Loucy (cell line): ENCODE data around the gene ARHGAP27.

Experiments
- H2AFZ ChIP-seq: fragments of 200-600 bp; sonication (generic); 2 replicates; pipeline ENCODE4 v1.6.0; 2016; ENCODE audit warnings: antibody characterized with exemption, mild to moderate bottlenecking, low read length, moderate library complexity
- H3F3A ChIP-seq: fragments of 200-600 bp; 2 replicates; pipeline ENCODE4 v1.6.0; 2016; ENCODE audit warnings: antibody characterized with exemption, low read depth, mild to moderate bottlenecking
- H3K27me3 ChIP-seq: fragments of 200-600 bp; sonication (generic); 2 replicates; pipeline ENCODE4 v1.6.1; 2014; ENCODE audit warnings: low read length, mild to moderate bottlenecking; ENCODE audit not compliant: insufficient read depth, poor library complexity, severe bottlenecking
- H3K36me3 ChIP-seq: fragments of 200-600 bp; sonication (generic); 2 replicates; pipeline ENCODE4 v1.6.1; 2016; ENCODE audit warnings: low read length; ENCODE audit not compliant: insufficient read depth
- H3K4me1 ChIP-seq: fragments of 200-600 bp; sonication (generic); 2 replicates; pipeline ENCODE4 v1.5.1; 2014; ENCODE audit warnings: low read length, mild to moderate bottlenecking; ENCODE audit not compliant: insufficient read depth, poor library complexity, severe bottlenecking
- H3K4me2 ChIP-seq: fragments of 200-600 bp; sonication (generic); 2 replicates; pipeline ENCODE4 v1.6.0; 2014; ENCODE audit warnings: antibody characterized with exemption, low read length, low read depth, mild to moderate bottlenecking; ENCODE audit not compliant: poor library complexity, severe bottlenecking
- H3K4me3 ChIP-seq: fragments of 200-600 bp; sonication (generic); 2 replicates; pipeline ENCODE4 v1.5.1; 2014; ENCODE audit warnings: low read length, mild to moderate bottlenecking, mixed read lengths; ENCODE audit not compliant: poor library complexity, severe bottlenecking
- H3K79me2 ChIP-seq: fragments of 200-600 bp; sonication (generic); 2 replicates; pipeline ENCODE4 v1.6.1; 2014; ENCODE audit warnings: low read length; ENCODE audit not compliant: insufficient read depth
- H3K9ac ChIP-seq: fragments of 200-600 bp; sonication (generic); 2 replicates; pipeline ENCODE4 v1.6.0; 2014; ENCODE audit warnings: mild to moderate bottlenecking, low read depth, low read length, moderate library complexity; ENCODE audit not compliant: poor library complexity, severe bottlenecking
- H3K9me2 ChIP-seq: fragments of 200-600 bp; sonication (generic); replicated peaks from 2 replicates; pipeline ENCODE4 v1.6.1; 2016; ENCODE audit warnings: low read depth, low read length, mixed read lengths
- H3K9me3 ChIP-seq: fragments of 200-600 bp; sonication (generic); 2 replicates; pipeline ENCODE4 v1.6.1; 2014; ENCODE audit warnings: mild to moderate bottlenecking, antibody characterized with exemption, low read length, low read depth; ENCODE audit not compliant: insufficient read depth
- H4K20me1 ChIP-seq: fragments of 200-600 bp; sonication (generic); 2 replicates; pipeline ENCODE4 v1.6.0; 2014; ENCODE audit warnings: antibody characterized with exemption, low read length, mild to moderate bottlenecking; ENCODE audit not compliant: insufficient read depth, poor library complexity, severe bottlenecking
- EZH2phosphoT487 ChIP-seq: fragments of 200-600 bp; IDR thresholded peaks from 2 replicates; pipeline ENCODE4 v1.6.1; 2018; ENCODE audit warnings: antibody characterized with exemption, mild to moderate bottlenecking, moderate library complexity, borderline replicate concordance
- TF ChIP-seq, protein P1 (sequence below): fragments of 200-600 bp; sonication (generic); conservative IDR thresholded peaks from 2 replicates; pipeline ENCODE4 v1.5.1; 2014; ENCODE audit warnings: mild to moderate bottlenecking, antibody characterized with exemption, low read length

ARHGAP27 gene

DNA sequence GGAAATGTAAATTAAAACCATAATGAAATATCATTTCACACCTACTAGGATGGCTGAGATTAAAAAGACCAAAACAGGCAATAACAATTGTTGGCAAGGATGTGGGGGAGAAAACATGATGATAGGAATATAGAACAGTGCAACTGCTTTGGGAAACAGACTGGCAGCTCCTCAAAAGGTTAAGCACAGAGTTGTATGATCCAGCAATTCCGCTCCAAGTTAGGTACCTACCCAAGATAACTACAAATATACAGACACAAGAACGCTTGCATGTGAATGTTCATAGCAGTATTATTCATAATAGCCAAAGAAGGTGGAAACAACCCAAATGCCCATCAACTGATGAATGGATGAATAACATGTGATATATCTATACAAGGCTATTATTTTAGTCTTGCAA is 80.8 kb downstream of the ARHGAP27 start:
- H3K9me3 ChIP-seq: no peaks in the 10 kb centered on the region
- no peak overlapping the region for H3K4me2 ChIP-seq
- no peak overlapping the region for H3K4me3 ChIP-seq
- H3K9ac ChIP-seq: no peak overlapping the region
- no peak overlapping the region for H2AFZ ChIP-seq
- TF ChIP-seq EZH2phosphoT487: no peak
- H3F3A ChIP-seq: no peaks in the 10 kb centered on the region
- H3K27me3 ChIP-seq: no peaks in the 10 kb centered on the region
- H4K20me1 ChIP-seq: no peaks in the 10 kb centered on the region
- H3K79me2 ChIP-seq: no peaks in the 10 kb centered on the region
- H3K9me2 ChIP-seq: no peaks in the 10 kb centered on the region
- H3K4me1 ChIP-seq: no peaks in the 10 kb centered on the region
- no peaks in the 10 kb centered on the region for H3K36me3 ChIP-seq

- Histone ChIP-seq H3K9me2 (no peaks in the 10 kb centered on the region), H3K9me3 (no peaks in the 10 kb centered on the region), H3K4me1 (no peaks in the 10 kb centered on the region), H4K20me1 (no peaks in the 10 kb centered on the region), H3K36me3 (no peaks in the 10 kb centered on the region), H2AFZ (no peak overlapping the region), H3K9ac (no peak overlapping the region), H3K4me2 (no peak overlapping the region), H3F3A (no peaks in the 10 kb centered on the region), H3K79me2 (no peaks in the 10 kb centered on the region), H3K27me3 (no peaks in the 10 kb centered on the region), H3K4me3 (no peak overlapping the region)
- TF ChIP-seq, protein P1, sequence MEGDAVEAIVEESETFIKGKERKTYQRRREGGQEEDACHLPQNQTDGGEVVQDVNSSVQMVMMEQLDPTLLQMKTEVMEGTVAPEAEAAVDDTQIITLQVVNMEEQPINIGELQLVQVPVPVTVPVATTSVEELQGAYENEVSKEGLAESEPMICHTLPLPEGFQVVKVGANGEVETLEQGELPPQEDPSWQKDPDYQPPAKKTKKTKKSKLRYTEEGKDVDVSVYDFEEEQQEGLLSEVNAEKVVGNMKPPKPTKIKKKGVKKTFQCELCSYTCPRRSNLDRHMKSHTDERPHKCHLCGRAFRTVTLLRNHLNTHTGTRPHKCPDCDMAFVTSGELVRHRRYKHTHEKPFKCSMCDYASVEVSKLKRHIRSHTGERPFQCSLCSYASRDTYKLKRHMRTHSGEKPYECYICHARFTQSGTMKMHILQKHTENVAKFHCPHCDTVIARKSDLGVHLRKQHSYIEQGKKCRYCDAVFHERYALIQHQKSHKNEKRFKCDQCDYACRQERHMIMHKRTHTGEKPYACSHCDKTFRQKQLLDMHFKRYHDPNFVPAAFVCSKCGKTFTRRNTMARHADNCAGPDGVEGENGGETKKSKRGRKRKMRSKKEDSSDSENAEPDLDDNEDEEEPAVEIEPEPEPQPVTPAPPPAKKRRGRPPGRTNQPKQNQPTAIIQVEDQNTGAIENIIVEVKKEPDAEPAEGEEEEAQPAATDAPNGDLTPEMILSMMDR: no peak
- no peak for TF ChIP-seq EZH2phosphoT487
Observed at GRCh38 chr17:45347444-45347843, 85.2 kb downstream of the ARHGAP27 start.

DNA sequence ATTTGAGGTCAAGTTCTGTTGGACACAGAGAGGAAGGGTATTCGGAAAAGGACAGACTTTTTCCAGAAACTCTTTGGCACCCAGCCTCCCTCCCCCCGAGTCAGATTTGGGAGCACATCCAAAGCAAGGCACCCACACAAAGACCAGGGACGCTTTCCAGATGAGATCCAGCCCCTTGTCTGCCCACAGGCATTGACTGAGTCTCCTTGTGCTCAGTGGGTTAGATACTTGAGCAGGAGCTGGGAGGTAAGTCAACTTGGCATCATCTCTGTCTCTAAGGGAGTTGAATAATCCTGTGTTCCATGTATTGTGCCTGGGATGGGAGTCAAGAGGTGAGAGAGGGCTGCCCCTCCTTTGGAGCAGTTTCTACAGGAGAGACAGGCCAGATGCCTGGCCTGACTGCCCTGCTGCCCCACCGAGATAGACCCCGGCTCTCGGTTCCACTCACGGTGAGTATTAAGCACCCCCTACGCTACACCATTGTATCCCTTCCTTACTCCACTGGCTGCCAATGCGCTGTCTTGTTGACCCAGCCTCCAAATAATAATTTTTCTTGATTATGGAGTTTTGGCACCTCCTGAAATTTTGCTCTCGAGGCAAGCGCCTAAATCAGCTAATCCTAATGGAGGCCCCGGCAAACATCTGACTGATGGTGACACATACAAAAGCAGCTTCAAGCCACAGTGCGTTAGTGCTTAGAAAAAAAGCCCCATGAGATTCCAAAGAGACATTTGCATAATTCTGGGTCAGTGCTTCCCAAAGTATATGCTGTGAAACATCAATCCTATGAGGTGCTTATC is 86.3 kb downstream of the ARHGAP27 start:
- Histone ChIP-seq H2AFZ (no peak overlapping the region), H3K9me3 (no peaks in the 10 kb centered on the region), H3K9me2 (no peaks in the 10 kb centered on the region), H3K4me2 (no peak overlapping the region), H3F3A (no peaks in the 10 kb centered on the region), H3K36me3 (no peaks in the 10 kb centered on the region), H4K20me1 (no peaks in the 10 kb centered on the region), H3K9ac (no peak overlapping the region), H3K4me3 (no peak overlapping the region), H3K79me2 (no peaks in the 10 kb centered on the region), H3K4me1 (no peaks in the 10 kb centered on the region), H3K27me3 (no peaks in the 10 kb centered on the region)
- TF ChIP-seq, protein P1: no peak
- TF ChIP-seq EZH2phosphoT487: no peak
